ENCODE measurements around the gene TMEM42. TPM values are rescaled to one million over a fixed set of nuclear protein-coding genes. Genes with fewer than 3 reads are reported as not detected.
A peak's percentile ranks its signal among the peaks of the same experiment; 100 is the strongest.

The TMEM42 gene
- total RNA-seq, 2 donors from 2014 or later: 12.1 to 16.9 TPM

- H3K27ac ChIP-seq (ENCODE audit: low read depth, low read length): no peak overlapping the region
- Mint-ChIP-seq H3K27ac (peak overlapping the region; percentile 74), H3K4me3 (peak overlapping the region; percentile 68), H3K27me3 (ENCODE audit: insufficient read depth) (no peaks in the 10 kb centered on the region), H3K36me3 (ENCODE audit: low read depth) (peaks cover 15% of the 10 kb centered on the region), H3K9me3 (peaks cover 5% of the 10 kb centered on the region), H3K4me1 (no peaks in the 10 kb centered on the region)
- DNase-seq: no peak
- no peaks in the 10 kb centered on the region for H3K27me3 ChIP-seq (ENCODE audit: control insufficient read depth, insufficient read depth, low read length, poor library complexity, severe bottlenecking)
- H3K4me1 ChIP-seq (ENCODE audit: control insufficient read depth, insufficient read depth, low read length): no peaks in the 10 kb centered on the region
- H3K4me3 ChIP-seq (ENCODE audit: low read length): peak overlapping the region; percentile 79
- WGBS, 2 experiments (ENCODE audit: insufficient coverage in 1 of 2, insufficient read length in 1 of 2): 10 to 20% methylated on average over 8 to 25 of the region's 25 CpGs
- no peak for TF ChIP-seq CTCF (conservative IDR thresholded peaks at IDR 0.05)
- peaks cover 6% of the 10 kb centered on the region for H3K36me3 ChIP-seq (ENCODE audit: control insufficient read depth, insufficient read depth, low read length)
- H3K9me3 ChIP-seq (ENCODE audit: control insufficient read depth, low read length): no peaks in the 10 kb centered on the region
- peak overlapping the region; percentile 29 for H3K9ac ChIP-seq (ENCODE audit: extremely low read depth, low read length, poor library complexity, severe bottlenecking)
Measured at GRCh38 chr3:44862226-44862637, 520 bp downstream of the TMEM42 start.

GRCh38 chr3:44865272-44866035 lies 3.7 kb downstream of the TMEM42 start:
- H3K27me3 Mint-ChIP-seq (ENCODE audit: insufficient read depth): no peaks in the 10 kb centered on the region
- H3K9ac ChIP-seq (ENCODE audit: extremely low read depth, low read length, poor library complexity, severe bottlenecking): no peak overlapping the region
- no peaks in the 10 kb centered on the region for H3K4me1 Mint-ChIP-seq
- no peak overlapping the region for H3K27ac ChIP-seq (ENCODE audit: low read depth, low read length)
- H3K27me3 ChIP-seq (ENCODE audit: control insufficient read depth, insufficient read depth, low read length, poor library complexity, severe bottlenecking): no peaks in the 10 kb centered on the region
- H3K36me3 ChIP-seq (ENCODE audit: control insufficient read depth, insufficient read depth, low read length): peaks cover 4% of the 10 kb centered on the region
- H3K27ac Mint-ChIP-seq: no peak overlapping the region
- H3K4me3 ChIP-seq (ENCODE audit: low read length): no peak overlapping the region
- TF ChIP-seq CTCF (conservative IDR thresholded peaks at IDR 0.05): no peak
- H3K4me3 Mint-ChIP-seq: no peak overlapping the region
- WGBS, 2 experiments (ENCODE audit: insufficient coverage in 1 of 2, insufficient read length in 1 of 2): 90 to 91% methylated on average over 6 to 7 of the region's 7 CpGs
- H3K9me3 Mint-ChIP-seq: peaks cover 5% of the 10 kb centered on the region
- H3K4me1 ChIP-seq (ENCODE audit: control insufficient read depth, insufficient read depth, low read length): no peaks in the 10 kb centered on the region
- peaks cover 13% of the 10 kb centered on the region for H3K36me3 Mint-ChIP-seq (ENCODE audit: low read depth)
- no peaks in the 10 kb centered on the region for H3K9me3 ChIP-seq (ENCODE audit: control insufficient read depth, low read length)
- DNase-seq: no peak

GRCh38 chr3:44867421-44868111 lies 5.9 kb downstream of the TMEM42 start:
- H3K4me3 ChIP-seq (ENCODE audit: low read length): no peak overlapping the region
- TF ChIP-seq CTCF (conservative IDR thresholded peaks at IDR 0.05): no peak
- no peaks in the 10 kb centered on the region for H3K4me1 Mint-ChIP-seq
- WGBS, 2 experiments (ENCODE audit: insufficient coverage in 1 of 2, insufficient read length in 1 of 2): 94 to 100% methylated on average over 3 to 6 of the region's 7 CpGs
- peaks cover 4% of the 10 kb centered on the region for H3K36me3 ChIP-seq (ENCODE audit: control insufficient read depth, insufficient read depth, low read length)
- no peak for DNase-seq
- no peaks in the 10 kb centered on the region for H3K9me3 ChIP-seq (ENCODE audit: control insufficient read depth, low read length)
- no peaks in the 10 kb centered on the region for H3K27me3 ChIP-seq (ENCODE audit: control insufficient read depth, insufficient read depth, low read length, poor library complexity, severe bottlenecking)
- H3K4me1 ChIP-seq (ENCODE audit: control insufficient read depth, insufficient read depth, low read length): no peaks in the 10 kb centered on the region
- H3K36me3 Mint-ChIP-seq (ENCODE audit: low read depth): peaks cover 13% of the 10 kb centered on the region
- H3K9me3 Mint-ChIP-seq: peaks cover 2% of the 10 kb centered on the region
- no peaks in the 10 kb centered on the region for H3K27me3 Mint-ChIP-seq (ENCODE audit: insufficient read depth)
- H3K27ac Mint-ChIP-seq: no peak overlapping the region
- H3K4me3 Mint-ChIP-seq: no peak overlapping the region
- H3K27ac ChIP-seq (ENCODE audit: low read depth, low read length): no peak overlapping the region
- H3K9ac ChIP-seq (ENCODE audit: extremely low read depth, low read length, poor library complexity, severe bottlenecking): no peak overlapping the region
